Measurements from ENCODE around the gene MAN1A1.

DNA sequence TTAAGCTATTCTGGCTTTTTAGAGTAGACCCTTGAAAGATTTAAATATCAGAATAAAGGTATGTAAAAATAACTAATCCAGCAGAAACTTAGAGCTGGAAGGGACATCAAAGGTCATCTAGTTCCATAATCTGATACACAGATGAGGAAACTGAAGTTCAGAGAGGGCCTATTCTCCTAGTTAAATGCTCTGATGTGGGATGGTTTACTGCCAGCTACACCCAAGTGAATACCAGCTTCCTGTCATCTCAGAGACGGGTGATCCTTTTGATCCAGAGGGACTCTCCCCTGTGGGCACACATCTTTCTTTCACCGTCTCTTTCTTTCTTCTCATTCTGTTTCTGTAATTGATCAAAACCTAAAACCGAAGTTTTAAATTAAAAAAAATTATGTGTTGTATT, 94.1 kb downstream of the MAN1A1 start:
- TF ChIP-seq RCOR1 (IDR thresholded peaks at IDR 0.05; ENCODE audit: low read depth, low read length) (no peak), TFCP2L1 (CRISPR knock-in tag; IDR thresholded peaks at IDR 0.05) (no peak), CTCF (IDR thresholded peaks at IDR 0.05) (no peak), BHLHE40 (IDR thresholded peaks at IDR 0.05; ENCODE audit: low read depth, low read length) (no peak), EP300 (IDR thresholded peaks at IDR 0.05) (no peak), JUN (IDR thresholded peaks at IDR 0.05) (no peak), ZC3H11A (IDR thresholded peaks at IDR 0.05) (no peak), RFX5 (IDR thresholded peaks at IDR 0.05) (no peak), CBX8 (IDR thresholded peaks at IDR 0.05) (no peak)
